GM23338 (cell line): ENCODE data around the gene DCST2.

Experiments used
- CREB1 ChIP-seq: fragments of 250-450 bp; sonication (Bioruptor Pico); IDR thresholded peaks from 2 replicates; pipeline ENCODE4 v1.5.0; 2020; ENCODE audit warnings: low read depth, mild to moderate bottlenecking, moderate library complexity
- EZH2 ChIP-seq: fragments of 200-600 bp; sonication (generic); IDR thresholded peaks from one replicate; pipeline ENCODE4 v1.8.0; 2017; ENCODE audit warnings: antibody characterized with exemption, mild to moderate bottlenecking, low read depth; ENCODE audit not compliant: unreplicated experiment
- EZH2phosphoT487 ChIP-seq: fragments of 200-600 bp; sonication (generic); IDR thresholded peaks from one replicate; pipeline ENCODE4 v1.8.1; 2018; ENCODE audit warnings: antibody characterized with exemption; ENCODE audit not compliant: unreplicated experiment
- JUNB ChIP-seq: IDR thresholded peaks from one replicate; pipeline ENCODE4 v1.6.1; 2016; ENCODE audit warnings: antibody characterized with exemption; ENCODE audit not compliant: unreplicated experiment
- NANOG ChIP-seq: IDR thresholded peaks from 2 replicates; pipeline ENCODE4 v1.6.1; 2016; ENCODE audit warnings: antibody characterized with exemption, borderline replicate concordance
- POLR2AphosphoS5 ChIP-seq: IDR thresholded peaks from 2 replicates; pipeline ENCODE4 v1.6.1; 2016; ENCODE audit warnings: antibody characterized with exemption, low read depth
- STAT1 ChIP-seq: IDR thresholded peaks from one replicate; pipeline ENCODE4 v1.6.1; 2016; ENCODE audit warnings: antibody characterized with exemption; ENCODE audit not compliant: unreplicated experiment
- TF ChIP-seq, protein P1 (sequence below), 2 experiments: fragments of 200-600 bp in 1 of 2; sonication (generic) in 1 of 2; conservative IDR thresholded peaks; 2 replicates each; pipeline versions ENCODE4 v1.5.1 to v1.6.1; 2016 to 2017; ENCODE audit warnings: antibody characterized with exemption in 2 of 2, low read depth in 2 of 2, mild to moderate bottlenecking in 2 of 2, moderate library complexity in 1 of 2
- TF ChIP-seq, protein P2 (sequence below): IDR thresholded peaks from one replicate; pipeline ENCODE4 v1.6.1; 2018; ENCODE audit warnings: antibody characterized with exemption; ENCODE audit not compliant: unreplicated experiment
- TF ChIP-seq, protein P3 (sequence below): fragments of 250-450 bp; sonication (Bioruptor Pico); IDR thresholded peaks from 2 replicates; pipeline ENCODE4 v1.5.0; 2020; ENCODE audit warnings: mild to moderate bottlenecking, moderate library complexity
- TF ChIP-seq, protein P4 (sequence below): IDR thresholded peaks from 2 replicates; pipeline ENCODE4 v1.6.1; 2016; ENCODE audit warnings: antibody characterized with exemption

DNA sequence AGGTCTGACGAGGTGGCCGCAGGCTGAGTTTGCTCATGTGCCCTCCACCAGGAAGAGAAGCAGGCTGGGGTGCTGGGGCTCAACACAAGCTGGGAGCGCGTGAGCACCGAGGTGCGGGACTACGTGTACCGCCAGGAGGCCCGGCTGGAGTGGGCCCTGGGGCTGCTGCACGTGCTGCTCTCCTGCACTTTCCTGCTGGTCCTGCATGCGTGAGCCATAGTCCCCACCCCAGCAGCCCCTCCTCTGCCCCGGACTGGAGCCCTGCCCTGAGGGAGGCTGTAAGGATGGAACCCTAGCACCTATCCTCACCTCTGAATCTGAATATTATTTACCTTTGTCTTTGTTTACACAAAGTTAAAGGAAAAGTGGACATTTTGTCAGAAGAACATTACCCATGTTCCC is 9.7 kb upstream of the DCST2 start:
- TF ChIP-seq, protein P1, sequence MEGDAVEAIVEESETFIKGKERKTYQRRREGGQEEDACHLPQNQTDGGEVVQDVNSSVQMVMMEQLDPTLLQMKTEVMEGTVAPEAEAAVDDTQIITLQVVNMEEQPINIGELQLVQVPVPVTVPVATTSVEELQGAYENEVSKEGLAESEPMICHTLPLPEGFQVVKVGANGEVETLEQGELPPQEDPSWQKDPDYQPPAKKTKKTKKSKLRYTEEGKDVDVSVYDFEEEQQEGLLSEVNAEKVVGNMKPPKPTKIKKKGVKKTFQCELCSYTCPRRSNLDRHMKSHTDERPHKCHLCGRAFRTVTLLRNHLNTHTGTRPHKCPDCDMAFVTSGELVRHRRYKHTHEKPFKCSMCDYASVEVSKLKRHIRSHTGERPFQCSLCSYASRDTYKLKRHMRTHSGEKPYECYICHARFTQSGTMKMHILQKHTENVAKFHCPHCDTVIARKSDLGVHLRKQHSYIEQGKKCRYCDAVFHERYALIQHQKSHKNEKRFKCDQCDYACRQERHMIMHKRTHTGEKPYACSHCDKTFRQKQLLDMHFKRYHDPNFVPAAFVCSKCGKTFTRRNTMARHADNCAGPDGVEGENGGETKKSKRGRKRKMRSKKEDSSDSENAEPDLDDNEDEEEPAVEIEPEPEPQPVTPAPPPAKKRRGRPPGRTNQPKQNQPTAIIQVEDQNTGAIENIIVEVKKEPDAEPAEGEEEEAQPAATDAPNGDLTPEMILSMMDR (conservative IDR thresholded peaks at IDR 0.05; ENCODE audit: low read depth in 2 of 2), result no peak
- TF ChIP-seq JUNB (no peak), EZH2 (no peak), POLR2AphosphoS5 (no peak), EZH2phosphoT487 (no peak), STAT1 (no peak), CREB1 (CRISPR knock-in tag) (no peak), NANOG (no peak)
- TF ChIP-seq, protein P2, sequence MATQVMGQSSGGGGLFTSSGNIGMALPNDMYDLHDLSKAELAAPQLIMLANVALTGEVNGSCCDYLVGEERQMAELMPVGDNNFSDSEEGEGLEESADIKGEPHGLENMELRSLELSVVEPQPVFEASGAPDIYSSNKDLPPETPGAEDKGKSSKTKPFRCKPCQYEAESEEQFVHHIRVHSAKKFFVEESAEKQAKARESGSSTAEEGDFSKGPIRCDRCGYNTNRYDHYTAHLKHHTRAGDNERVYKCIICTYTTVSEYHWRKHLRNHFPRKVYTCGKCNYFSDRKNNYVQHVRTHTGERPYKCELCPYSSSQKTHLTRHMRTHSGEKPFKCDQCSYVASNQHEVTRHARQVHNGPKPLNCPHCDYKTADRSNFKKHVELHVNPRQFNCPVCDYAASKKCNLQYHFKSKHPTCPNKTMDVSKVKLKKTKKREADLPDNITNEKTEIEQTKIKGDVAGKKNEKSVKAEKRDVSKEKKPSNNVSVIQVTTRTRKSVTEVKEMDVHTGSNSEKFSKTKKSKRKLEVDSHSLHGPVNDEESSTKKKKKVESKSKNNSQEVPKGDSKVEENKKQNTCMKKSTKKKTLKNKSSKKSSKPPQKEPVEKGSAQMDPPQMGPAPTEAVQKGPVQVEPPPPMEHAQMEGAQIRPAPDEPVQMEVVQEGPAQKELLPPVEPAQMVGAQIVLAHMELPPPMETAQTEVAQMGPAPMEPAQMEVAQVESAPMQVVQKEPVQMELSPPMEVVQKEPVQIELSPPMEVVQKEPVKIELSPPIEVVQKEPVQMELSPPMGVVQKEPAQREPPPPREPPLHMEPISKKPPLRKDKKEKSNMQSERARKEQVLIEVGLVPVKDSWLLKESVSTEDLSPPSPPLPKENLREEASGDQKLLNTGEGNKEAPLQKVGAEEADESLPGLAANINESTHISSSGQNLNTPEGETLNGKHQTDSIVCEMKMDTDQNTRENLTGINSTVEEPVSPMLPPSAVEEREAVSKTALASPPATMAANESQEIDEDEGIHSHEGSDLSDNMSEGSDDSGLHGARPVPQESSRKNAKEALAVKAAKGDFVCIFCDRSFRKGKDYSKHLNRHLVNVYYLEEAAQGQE, result no peak
- TF ChIP-seq, protein P3, sequence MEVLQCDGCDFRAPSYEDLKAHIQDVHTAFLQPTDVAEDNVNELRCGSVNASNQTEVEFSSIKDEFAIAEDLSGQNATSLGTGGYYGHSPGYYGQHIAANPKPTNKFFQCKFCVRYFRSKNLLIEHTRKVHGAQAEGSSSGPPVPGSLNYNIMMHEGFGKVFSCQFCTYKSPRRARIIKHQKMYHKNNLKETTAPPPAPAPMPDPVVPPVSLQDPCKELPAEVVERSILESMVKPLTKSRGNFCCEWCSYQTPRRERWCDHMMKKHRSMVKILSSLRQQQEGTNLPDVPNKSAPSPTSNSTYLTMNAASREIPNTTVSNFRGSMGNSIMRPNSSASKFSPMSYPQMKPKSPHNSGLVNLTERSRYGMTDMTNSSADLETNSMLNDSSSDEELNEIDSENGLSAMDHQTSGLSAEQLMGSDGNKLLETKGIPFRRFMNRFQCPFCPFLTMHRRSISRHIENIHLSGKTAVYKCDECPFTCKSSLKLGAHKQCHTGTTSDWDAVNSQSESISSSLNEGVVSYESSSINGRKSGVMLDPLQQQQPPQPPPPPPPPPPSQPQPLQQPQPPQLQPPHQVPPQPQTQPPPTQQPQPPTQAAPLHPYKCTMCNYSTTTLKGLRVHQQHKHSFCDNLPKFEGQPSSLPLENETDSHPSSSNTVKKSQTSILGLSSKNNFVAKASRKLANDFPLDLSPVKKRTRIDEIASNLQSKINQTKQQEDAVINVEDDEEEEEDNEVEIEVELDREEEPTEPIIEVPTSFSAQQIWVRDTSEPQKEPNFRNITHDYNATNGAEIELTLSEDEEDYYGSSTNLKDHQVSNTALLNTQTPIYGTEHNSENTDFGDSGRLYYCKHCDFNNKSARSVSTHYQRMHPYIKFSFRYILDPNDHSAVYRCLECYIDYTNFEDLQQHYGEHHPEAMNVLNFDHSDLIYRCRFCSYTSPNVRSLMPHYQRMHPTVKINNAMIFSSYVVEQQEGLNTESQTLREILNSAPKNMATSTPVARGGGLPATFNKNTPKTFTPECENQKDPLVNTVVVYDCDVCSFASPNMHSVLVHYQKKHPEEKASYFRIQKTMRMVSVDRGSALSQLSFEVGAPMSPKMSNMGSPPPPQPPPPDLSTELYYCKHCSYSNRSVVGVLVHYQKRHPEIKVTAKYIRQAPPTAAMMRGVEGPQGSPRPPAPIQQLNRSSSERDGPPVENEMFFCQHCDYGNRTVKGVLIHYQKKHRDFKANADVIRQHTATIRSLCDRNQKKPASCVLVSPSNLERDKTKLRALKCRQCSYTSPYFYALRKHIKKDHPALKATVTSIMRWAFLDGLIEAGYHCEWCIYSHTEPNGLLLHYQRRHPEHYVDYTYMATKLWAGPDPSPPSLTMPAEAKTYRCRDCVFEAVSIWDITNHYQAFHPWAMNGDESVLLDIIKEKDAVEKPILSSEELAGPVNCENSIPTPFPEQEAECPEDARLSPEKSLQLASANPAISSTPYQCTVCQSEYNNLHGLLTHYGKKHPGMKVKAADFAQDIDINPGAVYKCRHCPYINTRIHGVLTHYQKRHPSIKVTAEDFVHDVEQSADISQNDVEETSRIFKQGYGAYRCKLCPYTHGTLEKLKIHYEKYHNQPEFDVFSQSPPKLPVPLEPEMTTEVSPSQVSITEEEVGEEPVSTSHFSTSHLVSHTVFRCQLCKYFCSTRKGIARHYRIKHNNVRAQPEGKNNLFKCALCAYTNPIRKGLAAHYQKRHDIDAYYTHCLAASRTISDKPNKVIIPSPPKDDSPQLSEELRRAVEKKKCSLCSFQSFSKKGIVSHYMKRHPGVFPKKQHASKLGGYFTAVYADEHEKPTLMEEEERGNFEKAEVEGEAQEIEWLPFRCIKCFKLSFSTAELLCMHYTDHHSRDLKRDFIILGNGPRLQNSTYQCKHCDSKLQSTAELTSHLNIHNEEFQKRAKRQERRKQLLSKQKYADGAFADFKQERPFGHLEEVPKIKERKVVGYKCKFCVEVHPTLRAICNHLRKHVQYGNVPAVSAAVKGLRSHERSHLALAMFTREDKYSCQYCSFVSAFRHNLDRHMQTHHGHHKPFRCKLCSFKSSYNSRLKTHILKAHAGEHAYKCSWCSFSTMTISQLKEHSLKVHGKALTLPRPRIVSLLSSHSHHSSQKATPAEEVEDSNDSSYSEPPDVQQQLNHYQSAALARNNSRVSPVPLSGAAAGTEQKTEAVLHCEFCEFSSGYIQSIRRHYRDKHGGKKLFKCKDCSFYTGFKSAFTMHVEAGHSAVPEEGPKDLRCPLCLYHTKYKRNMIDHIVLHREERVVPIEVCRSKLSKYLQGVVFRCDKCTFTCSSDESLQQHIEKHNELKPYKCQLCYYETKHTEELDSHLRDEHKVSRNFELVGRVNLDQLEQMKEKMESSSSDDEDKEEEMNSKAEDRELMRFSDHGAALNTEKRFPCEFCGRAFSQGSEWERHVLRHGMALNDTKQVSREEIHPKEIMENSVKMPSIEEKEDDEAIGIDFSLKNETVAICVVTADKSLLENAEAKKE (CRISPR knock-in tag), result no peak
- TF ChIP-seq, protein P4, sequence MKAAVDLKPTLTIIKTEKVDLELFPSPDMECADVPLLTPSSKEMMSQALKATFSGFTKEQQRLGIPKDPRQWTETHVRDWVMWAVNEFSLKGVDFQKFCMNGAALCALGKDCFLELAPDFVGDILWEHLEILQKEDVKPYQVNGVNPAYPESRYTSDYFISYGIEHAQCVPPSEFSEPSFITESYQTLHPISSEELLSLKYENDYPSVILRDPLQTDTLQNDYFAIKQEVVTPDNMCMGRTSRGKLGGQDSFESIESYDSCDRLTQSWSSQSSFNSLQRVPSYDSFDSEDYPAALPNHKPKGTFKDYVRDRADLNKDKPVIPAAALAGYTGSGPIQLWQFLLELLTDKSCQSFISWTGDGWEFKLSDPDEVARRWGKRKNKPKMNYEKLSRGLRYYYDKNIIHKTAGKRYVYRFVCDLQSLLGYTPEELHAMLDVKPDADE, result no peak
